HL-60 (cell line): ENCODE results near the gene REEP2.
"Not testable (repeated sequence)": the region's sequence is repeated elsewhere in the genome, so short reads cannot be mapped to it uniquely, and the experiment has no call there.

Experiments used
- DNase-seq, 2 experiments: peaks; one replicate each; pipeline ENCODE4 v3.0.0-alpha.2; 2010 to 2020; ENCODE audit warnings: low read depth in 1 of 2, low spot score in 1 of 2
- H3K27ac ChIP-seq: fragments of 250-450 bp; sonication (Bioruptor Pico); replicated peaks from 2 replicates; pipeline ENCODE4 v1.5.1; 2020; ENCODE audit warnings: mild to moderate bottlenecking, moderate library complexity
- H3K27me3 ChIP-seq: fragments of 250-450 bp; sonication (Bioruptor Pico); 2 replicates; pipeline ENCODE4 v1.5.1; 2021; ENCODE audit warnings: mild to moderate bottlenecking, moderate library complexity; ENCODE audit not compliant: insufficient read depth, poor library complexity, severe bottlenecking
- H3K4me3 ChIP-seq: replicated peaks from 2 replicates; pipeline ENCODE4 v1.5.1; 2011; ENCODE audit warnings: mild to moderate bottlenecking, control low read depth, low read length; ENCODE audit not compliant: insufficient read depth
- GABPA ChIP-seq: IDR thresholded peaks from 2 replicates; pipeline ENCODE4 v1.6.1; 2012; ENCODE audit warnings: low read depth
- POLR2AphosphoS5 ChIP-seq: IDR thresholded peaks from 2 replicates; pipeline ENCODE4 v1.6.1; 2012; ENCODE audit warnings: low read depth
- SPI1 ChIP-seq: IDR thresholded peaks from 2 replicates; pipeline ENCODE4 v1.6.1; 2012; ENCODE audit warnings: low read depth, mild to moderate bottlenecking, borderline replicate concordance
- TF ChIP-seq, protein P1 (sequence below): IDR thresholded peaks from one replicate; pipeline ENCODE4 v1.5.1; 2011; ENCODE audit warnings: low read length, control low read depth, inconsistent platforms; ENCODE audit not compliant: insufficient read depth
- TF ChIP-seq, protein P2 (sequence below): IDR thresholded peaks from 2 replicates; pipeline ENCODE4 v1.6.1; 2012; ENCODE audit warnings: low read depth; ENCODE audit not compliant: insufficient replicate concordance

The REEP2 gene

DNA sequence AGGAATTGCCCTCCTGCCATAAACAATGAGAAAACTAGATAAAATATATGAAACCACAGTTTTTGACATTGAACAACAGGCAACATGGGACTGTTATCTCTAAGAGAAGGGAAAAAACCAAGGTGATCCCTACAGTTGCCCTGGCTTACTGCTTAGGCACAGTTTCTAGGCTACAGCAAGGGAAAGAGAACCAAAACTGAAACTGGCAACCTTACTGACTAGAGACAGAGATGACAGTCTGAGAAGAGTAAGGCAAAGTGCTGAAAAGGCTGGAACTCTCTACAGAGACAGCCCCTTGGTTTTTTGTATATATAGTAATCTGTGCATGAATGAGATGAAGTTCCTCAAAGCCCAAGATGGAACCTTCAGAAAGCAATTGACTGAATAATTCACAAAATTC lies 36.2 kb upstream of the REEP2 start:
- no peak overlapping the region for H3K27ac ChIP-seq
- no peak overlapping the region for H3K4me3 ChIP-seq
- no peak for DNase-seq
- TF ChIP-seq SPI1 (no peak), GABPA (no peak), POLR2AphosphoS5 (no peak)
- TF ChIP-seq, protein P1, sequence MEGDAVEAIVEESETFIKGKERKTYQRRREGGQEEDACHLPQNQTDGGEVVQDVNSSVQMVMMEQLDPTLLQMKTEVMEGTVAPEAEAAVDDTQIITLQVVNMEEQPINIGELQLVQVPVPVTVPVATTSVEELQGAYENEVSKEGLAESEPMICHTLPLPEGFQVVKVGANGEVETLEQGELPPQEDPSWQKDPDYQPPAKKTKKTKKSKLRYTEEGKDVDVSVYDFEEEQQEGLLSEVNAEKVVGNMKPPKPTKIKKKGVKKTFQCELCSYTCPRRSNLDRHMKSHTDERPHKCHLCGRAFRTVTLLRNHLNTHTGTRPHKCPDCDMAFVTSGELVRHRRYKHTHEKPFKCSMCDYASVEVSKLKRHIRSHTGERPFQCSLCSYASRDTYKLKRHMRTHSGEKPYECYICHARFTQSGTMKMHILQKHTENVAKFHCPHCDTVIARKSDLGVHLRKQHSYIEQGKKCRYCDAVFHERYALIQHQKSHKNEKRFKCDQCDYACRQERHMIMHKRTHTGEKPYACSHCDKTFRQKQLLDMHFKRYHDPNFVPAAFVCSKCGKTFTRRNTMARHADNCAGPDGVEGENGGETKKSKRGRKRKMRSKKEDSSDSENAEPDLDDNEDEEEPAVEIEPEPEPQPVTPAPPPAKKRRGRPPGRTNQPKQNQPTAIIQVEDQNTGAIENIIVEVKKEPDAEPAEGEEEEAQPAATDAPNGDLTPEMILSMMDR, result no peak
- TF ChIP-seq, protein P2, sequence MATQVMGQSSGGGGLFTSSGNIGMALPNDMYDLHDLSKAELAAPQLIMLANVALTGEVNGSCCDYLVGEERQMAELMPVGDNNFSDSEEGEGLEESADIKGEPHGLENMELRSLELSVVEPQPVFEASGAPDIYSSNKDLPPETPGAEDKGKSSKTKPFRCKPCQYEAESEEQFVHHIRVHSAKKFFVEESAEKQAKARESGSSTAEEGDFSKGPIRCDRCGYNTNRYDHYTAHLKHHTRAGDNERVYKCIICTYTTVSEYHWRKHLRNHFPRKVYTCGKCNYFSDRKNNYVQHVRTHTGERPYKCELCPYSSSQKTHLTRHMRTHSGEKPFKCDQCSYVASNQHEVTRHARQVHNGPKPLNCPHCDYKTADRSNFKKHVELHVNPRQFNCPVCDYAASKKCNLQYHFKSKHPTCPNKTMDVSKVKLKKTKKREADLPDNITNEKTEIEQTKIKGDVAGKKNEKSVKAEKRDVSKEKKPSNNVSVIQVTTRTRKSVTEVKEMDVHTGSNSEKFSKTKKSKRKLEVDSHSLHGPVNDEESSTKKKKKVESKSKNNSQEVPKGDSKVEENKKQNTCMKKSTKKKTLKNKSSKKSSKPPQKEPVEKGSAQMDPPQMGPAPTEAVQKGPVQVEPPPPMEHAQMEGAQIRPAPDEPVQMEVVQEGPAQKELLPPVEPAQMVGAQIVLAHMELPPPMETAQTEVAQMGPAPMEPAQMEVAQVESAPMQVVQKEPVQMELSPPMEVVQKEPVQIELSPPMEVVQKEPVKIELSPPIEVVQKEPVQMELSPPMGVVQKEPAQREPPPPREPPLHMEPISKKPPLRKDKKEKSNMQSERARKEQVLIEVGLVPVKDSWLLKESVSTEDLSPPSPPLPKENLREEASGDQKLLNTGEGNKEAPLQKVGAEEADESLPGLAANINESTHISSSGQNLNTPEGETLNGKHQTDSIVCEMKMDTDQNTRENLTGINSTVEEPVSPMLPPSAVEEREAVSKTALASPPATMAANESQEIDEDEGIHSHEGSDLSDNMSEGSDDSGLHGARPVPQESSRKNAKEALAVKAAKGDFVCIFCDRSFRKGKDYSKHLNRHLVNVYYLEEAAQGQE, result no peak
- H3K27me3 ChIP-seq, result no peaks in the 10 kb centered on the region

DNA sequence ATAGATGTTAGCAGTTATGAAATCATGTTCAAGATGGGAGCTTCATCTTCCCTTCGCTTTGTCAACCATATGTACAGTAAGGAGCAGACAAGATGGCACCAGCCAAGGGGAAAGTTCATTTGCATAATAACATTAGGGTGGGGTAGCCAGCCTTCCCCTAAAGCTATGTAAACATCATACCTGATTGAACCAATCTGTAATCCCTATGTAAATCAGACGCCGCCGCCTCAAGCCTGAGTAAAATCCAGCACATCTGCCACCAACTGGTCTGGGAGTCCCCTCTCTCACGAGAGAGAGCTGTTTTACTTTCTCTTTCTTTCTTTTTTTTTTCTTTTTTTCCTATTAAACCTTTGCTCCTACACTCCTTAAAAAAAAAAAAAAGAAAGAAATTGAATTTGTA lies 30.8 kb upstream of the REEP2 start:
- H3K27me3 ChIP-seq, result no peaks in the 10 kb centered on the region
- no peak overlapping the region for H3K27ac ChIP-seq
- no peak for DNase-seq
- TF ChIP-seq SPI1, result no peak
- TF ChIP-seq, protein P1, result no peak
- no peak for TF ChIP-seq GABPA
- TF ChIP-seq, protein P2, result no peak
- no peak for TF ChIP-seq POLR2AphosphoS5
- H3K4me3 ChIP-seq, result no peak overlapping the region

DNA sequence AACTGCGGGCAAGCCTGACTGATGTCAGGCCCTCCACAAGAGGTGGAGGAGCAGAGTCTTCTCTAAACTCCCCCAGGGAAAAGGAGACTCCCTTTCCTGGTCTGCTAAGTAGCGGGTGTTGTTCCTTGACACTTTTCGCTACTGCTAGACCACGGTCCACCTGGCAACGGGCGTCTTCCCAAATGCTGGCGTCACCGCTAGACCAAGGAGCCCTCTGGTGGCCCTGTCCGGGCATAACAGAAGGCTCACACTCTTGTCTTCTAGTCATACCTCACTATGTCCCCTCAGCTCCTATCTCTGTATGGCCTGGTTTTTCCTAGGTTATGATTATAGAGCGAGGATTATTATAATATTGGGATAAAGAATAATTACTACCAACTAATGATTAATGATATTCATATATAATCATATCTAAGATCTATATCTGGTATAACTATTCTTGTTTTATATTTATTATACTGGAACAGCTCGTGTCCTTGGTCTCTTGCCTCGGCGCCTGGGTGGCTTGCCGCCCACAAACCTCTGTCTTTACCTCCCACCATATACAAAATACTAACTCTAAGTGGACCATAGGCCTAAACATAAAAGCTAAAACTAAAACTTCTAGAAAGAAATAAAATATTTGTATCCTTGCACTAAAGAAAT lies 27.7 kb upstream of the REEP2 start:
- not testable (repeated sequence) for H3K27me3 ChIP-seq
- DNase-seq, result peak in 1 of 2 experiments; percentile 35

DNA sequence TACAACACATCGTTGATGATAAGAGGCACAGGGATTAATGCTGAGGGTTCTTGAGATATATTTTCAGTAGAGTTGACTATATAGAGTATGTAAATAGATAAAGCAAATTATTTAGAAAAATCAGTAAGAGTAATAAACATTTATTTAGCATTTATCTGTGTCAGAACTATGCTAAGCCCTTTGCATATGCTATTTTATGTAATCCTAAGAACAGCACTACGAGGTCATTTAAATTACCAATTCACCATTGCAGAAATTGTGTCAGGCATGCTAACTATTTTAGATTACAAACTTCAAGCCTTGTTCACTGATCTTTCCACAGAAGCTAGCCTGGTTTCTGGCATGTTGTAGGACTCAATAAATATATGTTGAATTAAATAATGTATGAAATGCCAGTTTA lies 20.4 kb upstream of the REEP2 start:
- no peak overlapping the region for H3K4me3 ChIP-seq
- TF ChIP-seq SPI1 (no peak), GABPA (no peak), POLR2AphosphoS5 (no peak)
- TF ChIP-seq, protein P2, result no peak
- TF ChIP-seq, protein P1, result no peak

More for the DNA sequence above, 27.7 kb upstream of the REEP2 start:
- H3K27ac ChIP-seq, H3K4me3 ChIP-seq: not testable (repeated sequence)

More for the DNA sequence above, 20.4 kb upstream of the REEP2 start:
- Histone ChIP-seq H3K27me3 (no peaks in the 10 kb centered on the region), H3K27ac (no peak overlapping the region)
- DNase-seq, result no peak
